Ishikawa (cell line): ENCODE results near the gene PLOD1.

Source experiments
- CEBPB ChIP-seq: IDR thresholded peaks from 2 replicates; pipeline ENCODE4 v1.6.1; 2012
- CREB1 ChIP-seq: IDR thresholded peaks from 2 replicates; pipeline ENCODE4 v1.6.1; 2012; ENCODE audit warnings: low read depth
- EGR1 ChIP-seq: IDR thresholded peaks from 2 replicates; pipeline ENCODE4 v1.6.1; 2012
- EP300 ChIP-seq: IDR thresholded peaks from 2 replicates; pipeline ENCODE4 v1.6.1; 2012; ENCODE audit warnings: borderline replicate concordance
- FOXM1 ChIP-seq: IDR thresholded peaks from 2 replicates; pipeline ENCODE4 v1.6.1; 2012; ENCODE audit warnings: low read depth, borderline replicate concordance
- NFIC ChIP-seq: IDR thresholded peaks from 2 replicates; pipeline ENCODE4 v1.6.1; 2012
- RAD21 ChIP-seq: IDR thresholded peaks from 2 replicates; pipeline ENCODE4 v1.6.1; 2012; ENCODE audit warnings: low read depth
- TAF1 ChIP-seq: IDR thresholded peaks from 2 replicates; pipeline ENCODE4 v1.6.1; 2012; ENCODE audit warnings: low read depth, mild to moderate bottlenecking
- TCF12 ChIP-seq: IDR thresholded peaks from 2 replicates; pipeline ENCODE4 v1.6.1; 2012; ENCODE audit warnings: low read depth
- TEAD4 ChIP-seq: IDR thresholded peaks from 2 replicates; pipeline ENCODE4 v1.6.1; 2012
- YY1 ChIP-seq: IDR thresholded peaks from 2 replicates; pipeline ENCODE4 v1.6.1; 2012; ENCODE audit warnings: low read depth
- ZBTB7A ChIP-seq: IDR thresholded peaks from 2 replicates; pipeline ENCODE4 v1.6.1; 2012; ENCODE audit warnings: low read depth
- TF ChIP-seq, protein P1 (sequence below): IDR thresholded peaks from 2 replicates; pipeline ENCODE4 v1.6.1; 2012; ENCODE audit warnings: low read depth, mild to moderate bottlenecking
- TF ChIP-seq, protein P2 (sequence below): IDR thresholded peaks from 2 replicates; pipeline ENCODE4 v1.6.1; 2012
- TF ChIP-seq, protein P3 (sequence below): IDR thresholded peaks from 2 replicates; pipeline ENCODE4 v1.6.1; 2012

PLOD1 gene

DNA sequence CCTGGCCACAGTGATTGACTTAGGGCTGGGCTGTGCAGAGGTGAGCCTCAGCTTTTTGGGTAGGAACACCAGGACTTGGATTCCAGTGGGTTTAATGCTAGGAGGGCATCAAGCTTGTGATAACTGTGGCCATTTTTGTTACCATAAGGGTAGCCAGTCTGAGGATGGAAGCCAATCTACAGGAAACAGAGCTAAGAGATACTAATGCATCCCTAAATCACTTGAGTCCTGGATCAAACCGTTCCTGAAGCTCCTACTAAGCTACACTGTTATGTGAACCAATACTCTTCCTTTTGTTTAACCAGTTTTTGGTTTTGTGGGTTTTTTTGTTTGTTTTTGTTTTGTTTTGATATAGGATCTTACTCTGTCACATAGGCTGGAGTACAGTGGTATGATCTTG lies 20.5 kb upstream of the PLOD1 start:
- no peak for TF ChIP-seq EP300
- no peak for TF ChIP-seq RAD21
- TF ChIP-seq ZBTB7A, result no peak
- no peak for TF ChIP-seq YY1
- TF ChIP-seq, protein P1, sequence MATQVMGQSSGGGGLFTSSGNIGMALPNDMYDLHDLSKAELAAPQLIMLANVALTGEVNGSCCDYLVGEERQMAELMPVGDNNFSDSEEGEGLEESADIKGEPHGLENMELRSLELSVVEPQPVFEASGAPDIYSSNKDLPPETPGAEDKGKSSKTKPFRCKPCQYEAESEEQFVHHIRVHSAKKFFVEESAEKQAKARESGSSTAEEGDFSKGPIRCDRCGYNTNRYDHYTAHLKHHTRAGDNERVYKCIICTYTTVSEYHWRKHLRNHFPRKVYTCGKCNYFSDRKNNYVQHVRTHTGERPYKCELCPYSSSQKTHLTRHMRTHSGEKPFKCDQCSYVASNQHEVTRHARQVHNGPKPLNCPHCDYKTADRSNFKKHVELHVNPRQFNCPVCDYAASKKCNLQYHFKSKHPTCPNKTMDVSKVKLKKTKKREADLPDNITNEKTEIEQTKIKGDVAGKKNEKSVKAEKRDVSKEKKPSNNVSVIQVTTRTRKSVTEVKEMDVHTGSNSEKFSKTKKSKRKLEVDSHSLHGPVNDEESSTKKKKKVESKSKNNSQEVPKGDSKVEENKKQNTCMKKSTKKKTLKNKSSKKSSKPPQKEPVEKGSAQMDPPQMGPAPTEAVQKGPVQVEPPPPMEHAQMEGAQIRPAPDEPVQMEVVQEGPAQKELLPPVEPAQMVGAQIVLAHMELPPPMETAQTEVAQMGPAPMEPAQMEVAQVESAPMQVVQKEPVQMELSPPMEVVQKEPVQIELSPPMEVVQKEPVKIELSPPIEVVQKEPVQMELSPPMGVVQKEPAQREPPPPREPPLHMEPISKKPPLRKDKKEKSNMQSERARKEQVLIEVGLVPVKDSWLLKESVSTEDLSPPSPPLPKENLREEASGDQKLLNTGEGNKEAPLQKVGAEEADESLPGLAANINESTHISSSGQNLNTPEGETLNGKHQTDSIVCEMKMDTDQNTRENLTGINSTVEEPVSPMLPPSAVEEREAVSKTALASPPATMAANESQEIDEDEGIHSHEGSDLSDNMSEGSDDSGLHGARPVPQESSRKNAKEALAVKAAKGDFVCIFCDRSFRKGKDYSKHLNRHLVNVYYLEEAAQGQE, result no peak
- TF ChIP-seq, protein P2, sequence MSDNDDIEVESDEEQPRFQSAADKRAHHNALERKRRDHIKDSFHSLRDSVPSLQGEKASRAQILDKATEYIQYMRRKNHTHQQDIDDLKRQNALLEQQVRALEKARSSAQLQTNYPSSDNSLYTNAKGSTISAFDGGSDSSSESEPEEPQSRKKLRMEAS, result no peak
- TF ChIP-seq FOXM1, result no peak
- TF ChIP-seq TEAD4, result no peak
- TF ChIP-seq, protein P3, sequence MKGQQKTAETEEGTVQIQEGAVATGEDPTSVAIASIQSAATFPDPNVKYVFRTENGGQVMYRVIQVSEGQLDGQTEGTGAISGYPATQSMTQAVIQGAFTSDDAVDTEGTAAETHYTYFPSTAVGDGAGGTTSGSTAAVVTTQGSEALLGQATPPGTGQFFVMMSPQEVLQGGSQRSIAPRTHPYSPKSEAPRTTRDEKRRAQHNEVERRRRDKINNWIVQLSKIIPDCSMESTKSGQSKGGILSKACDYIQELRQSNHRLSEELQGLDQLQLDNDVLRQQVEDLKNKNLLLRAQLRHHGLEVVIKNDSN, result no peak
- TF ChIP-seq CREB1, result no peak
- no peak for TF ChIP-seq TAF1
- TF ChIP-seq TCF12, result no peak
- no peak for TF ChIP-seq CEBPB
- no peak for TF ChIP-seq EGR1
- no peak for TF ChIP-seq NFIC

DNA sequence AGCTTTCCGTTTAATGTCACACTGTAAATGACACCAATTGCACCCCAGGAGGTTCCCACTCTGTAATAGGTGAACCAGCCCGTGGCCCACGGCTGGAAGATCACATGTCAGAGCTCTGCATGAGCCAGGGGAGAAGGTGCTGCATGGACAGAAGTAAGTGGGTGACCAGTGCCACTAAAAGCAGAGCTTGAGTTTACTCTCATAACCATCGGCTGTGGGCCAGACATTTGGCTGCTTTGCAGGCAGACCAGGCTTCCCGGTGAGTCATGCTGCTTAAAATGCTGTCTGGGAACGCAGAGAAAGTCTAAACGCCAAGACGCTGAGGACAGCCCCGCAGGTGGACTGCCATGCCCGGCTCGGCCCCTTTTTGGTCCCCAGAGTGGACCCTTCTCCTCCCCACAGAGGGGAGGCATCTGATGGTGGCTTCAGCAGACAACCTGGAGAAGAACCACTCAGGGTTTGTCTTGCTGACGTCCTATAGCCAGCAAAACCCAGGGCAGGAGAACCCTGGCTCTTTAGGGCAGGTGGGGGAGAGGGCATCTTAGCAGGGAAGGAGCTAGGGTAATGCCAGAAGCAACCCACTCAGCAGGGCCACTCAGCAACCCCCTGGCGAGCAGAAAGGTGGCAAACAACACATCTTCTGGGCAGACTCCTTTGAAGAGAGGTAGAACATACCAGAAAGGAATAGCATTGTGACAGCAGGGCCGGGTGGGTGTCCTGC lies 15.6 kb upstream of the PLOD1 start:
- TF ChIP-seq, protein P1, result no peak
- TF ChIP-seq CREB1 (no peak), YY1 (no peak), EP300 (peak; percentile 33; the same call in 1 of the 2 replicates), TEAD4 (peak; percentile 38; the same call in 1 of the 2 replicates)
- TF ChIP-seq, protein P2, result 0 out of 2 replicates have a peak, but pooled peaks have one; percentile 28

DNA sequence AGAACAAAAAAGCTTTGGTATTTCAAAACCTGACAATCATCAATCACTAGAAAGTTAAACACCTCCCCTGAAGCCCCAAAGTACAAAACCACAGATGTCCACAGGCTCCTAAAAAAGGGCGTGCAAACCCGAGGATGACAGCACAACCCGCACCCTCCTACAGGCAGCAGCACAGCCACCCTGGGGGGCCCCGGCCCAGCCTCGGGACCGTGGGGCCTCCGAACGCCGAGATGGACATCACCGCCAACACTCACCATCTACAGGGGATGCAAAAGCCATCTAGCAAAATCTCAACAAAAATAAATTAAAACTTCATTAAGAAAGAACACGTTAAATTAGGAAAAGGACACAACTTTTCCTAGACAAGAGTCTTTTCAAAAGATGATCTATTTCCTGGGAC lies 14.9 kb upstream of the PLOD1 start:
- TF ChIP-seq CREB1 (no peak), YY1 (no peak), TEAD4 (no peak), EP300 (no peak), CEBPB (no peak), RAD21 (no peak), TAF1 (no peak), EGR1 (no peak)
- TF ChIP-seq, protein P2, result no peak

DNA sequence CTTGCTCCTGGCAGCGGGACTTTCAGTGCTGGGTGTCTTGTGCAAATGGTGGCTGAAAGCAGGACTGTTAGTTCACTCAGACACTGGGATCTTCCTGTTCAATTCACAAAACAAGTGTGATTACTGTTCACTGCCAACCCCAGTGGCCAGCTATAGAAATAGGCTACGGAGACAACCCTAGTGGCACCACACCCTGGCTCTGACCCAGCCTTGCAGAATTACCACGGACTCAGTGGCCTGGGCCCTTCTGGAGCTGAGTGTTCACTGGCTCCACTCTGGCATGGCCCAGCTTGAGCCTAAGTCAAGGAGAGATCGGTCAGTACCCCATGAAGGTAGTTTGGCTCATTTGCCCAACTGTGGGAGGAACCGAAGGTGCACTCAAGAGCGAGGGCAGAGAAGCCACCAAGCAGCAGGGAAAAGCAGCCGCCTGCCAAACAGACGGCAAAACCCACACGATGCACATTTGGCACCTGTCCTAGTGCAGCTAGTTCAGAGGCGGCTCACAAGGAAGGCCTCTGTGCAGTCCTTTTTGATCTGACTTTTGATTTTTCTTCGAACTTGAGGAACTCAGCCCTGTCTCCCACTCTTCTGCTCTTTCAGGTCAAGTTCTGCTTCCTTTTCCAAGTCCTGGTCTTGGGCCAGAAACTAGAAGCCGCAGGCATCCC lies 14.1 kb upstream of the PLOD1 start:
- TF ChIP-seq EGR1 (no peak), YY1 (no peak), EP300 (no peak), FOXM1 (no peak), CREB1 (no peak), RAD21 (no peak), NFIC (no peak), TCF12 (no peak)

DNA sequence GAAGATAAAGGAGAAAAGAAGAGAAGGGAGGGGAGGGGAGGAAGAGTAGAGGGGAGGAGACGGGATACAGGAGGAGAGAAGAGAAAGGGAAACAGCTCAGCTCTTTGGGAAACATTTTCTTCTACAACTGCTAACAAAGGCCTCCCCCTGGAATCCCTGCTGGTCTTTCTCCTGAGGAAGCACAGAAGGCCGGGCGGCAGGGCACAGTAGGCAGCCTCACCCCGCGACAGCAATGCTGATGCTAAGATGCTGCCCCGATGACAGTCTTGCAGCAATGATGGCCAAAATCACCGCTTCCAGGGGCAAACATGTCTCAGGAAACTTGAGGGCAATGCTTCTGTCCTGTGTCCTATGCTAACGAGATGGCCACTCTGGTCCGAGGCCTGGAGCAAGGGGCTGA lies 13.5 kb upstream of the PLOD1 start:
- TF ChIP-seq FOXM1 (no peak), RAD21 (no peak), TCF12 (no peak), NFIC (no peak), YY1 (no peak), CREB1 (no peak), TEAD4 (no peak), TAF1 (no peak), EGR1 (no peak), CEBPB (no peak), ZBTB7A (no peak), EP300 (no peak)
- TF ChIP-seq, protein P2, result no peak
- TF ChIP-seq, protein P3, result no peak
- TF ChIP-seq, protein P1, result no peak
